Ovary (tissue), 3 donors: ENCODE results near the gene TMEM156.

Source experiments
- CTCF ChIP-seq, 3 donors: fragments of 450-650 bp in 2 of 3; fragments of 200-600 bp in 1 of 3; IDR thresholded peaks; one replicate each; pipeline versions ENCODE4 v1.5.1 to v1.8.0; 2016 to 2022; ENCODE audit warnings: antibody characterized with exemption in 3 of 3, mild to moderate bottlenecking in 1 of 3
- EP300 ChIP-seq: sonication (generic); formaldehyde crosslinking; IDR thresholded peaks from one replicate; pipeline ENCODE4 v1.6.1; 2017; ENCODE audit warnings: antibody characterized with exemption
- POLR2A ChIP-seq: fragments of 450-650 bp; IDR thresholded peaks from one replicate; pipeline ENCODE4 v1.6.1; 2017; ENCODE audit warnings: antibody characterized with exemption, mild to moderate bottlenecking, moderate library complexity
- donor health status: DM: no; HTN: no; CAD: no.

- no peak for TF ChIP-seq POLR2A
- no peak for TF ChIP-seq EP300
- no peak for TF ChIP-seq CTCF (IDR thresholded peaks at IDR 0.05)
These were observed 42.0 kb downstream of the TMEM156 start for GRCh38 chr4:38990241-38990640.
